ENCODE results near the gene XAF1. TPM values are rescaled to one million over a fixed set of nuclear protein-coding genes. Genes with fewer than 3 reads are reported as not detected.

XAF1 gene
- total and polyA plus RNA-seq, 10 of the 15 experiments (the other 5 are each of a cell fraction or from before 2014, with no cell fraction given), result 16.3 to 59.1 (median 44.6) TPM

GRCh38 chr17:6753006-6753445, 2.8 kb upstream of the XAF1 start (continued):
- TF ChIP-seq RELB (IDR thresholded peaks at IDR 0.05; ENCODE audit: low read depth) (peak; percentile 59; the same call in 1 of the 2 replicates), EP300 (IDR thresholded peaks at IDR 0.05; ENCODE audit: borderline replicate concordance in 1 of 2, control insufficient read depth in 1 of 2, low read depth in 2 of 2, low read length in 2 of 2) (no peak), RUNX3 (IDR thresholded peaks at IDR 0.05; ENCODE audit: low read length) (peak; percentile 37; the same call in 1 of the 2 replicates), ATF7 (IDR thresholded peaks at IDR 0.05; ENCODE audit: low read depth) (peak; percentile 43; the same call in 1 of the 2 replicates), MLLT1 (IDR thresholded peaks at IDR 0.05) (0 out of 2 replicates have a peak, but pooled peaks have one; percentile 44), IRF3 (IDR thresholded peaks at IDR 0.05) (no peak), NFYA (IDR thresholded peaks at IDR 0.05; ENCODE audit: borderline replicate concordance, low read depth, low read length) (no peak), CBX3 (IDR thresholded peaks at IDR 0.05; ENCODE audit: borderline replicate concordance, low read depth) (no peak), MYB (IDR thresholded peaks at IDR 0.05; ENCODE audit: borderline replicate concordance, low read depth, low read length) (no peak), IKZF1 (conservative IDR thresholded peaks at IDR 0.05) (peak; percentile 49)
